GM12878 (cell line): ENCODE results near the gene CSRNP2. TPM values are rescaled to one million over a fixed set of nuclear protein-coding genes. Genes with fewer than 3 reads are reported as not detected.

ENCODE experiments used
- ATAC-seq: fragments of 200-7000 bp; cut with Tn5 transposase; 3 replicates; pipeline ENCODE4 v1.9.1; 2020; ENCODE audit warnings: mild to moderate bottlenecking, moderate library complexity
- BruUV-seq: library from RNA; stranded (reverse); fragments of 400-500 nt; replicated peaks from 2 replicates; lab custom pipeline; 2021; lab: Mats Ljungman, UMichigan
- CTCF ChIA-PET: fragments of 300-600 bp; sonication (Branson Sonifier 250); formaldehyde crosslinking; extraction: SDS; loops from one replicate; lab custom pipeline; 2021; ENCODE audit warnings: inconsistent platforms; lab: Yijun Ruan, JAX
- POLR2A ChIA-PET: fragments of 350-600 bp; formaldehyde crosslinking; extraction: SDS; loops from one replicate; lab custom pipeline; 2021; ENCODE audit warnings: inconsistent platforms; lab: Charles Lee
- RAD21 ChIA-PET: fragments of 300-600 bp; sonication (Branson Sonifier 250); formaldehyde crosslinking; loops from one replicate; lab custom pipeline; 2023; ENCODE audit warnings: antibody characterized with exemption; ENCODE audit not compliant: unreplicated experiment; lab: Charles Lee
- SMC1A ChIA-PET: fragments of 300-600 bp; sonication (Branson Sonifier 250); formaldehyde crosslinking; loops from one replicate; lab custom pipeline; 2023; ENCODE audit not compliant: unreplicated experiment, uncharacterized antibody; lab: Charles Lee
- DNase-seq: peaks from one replicate; pipeline ENCODE4 v3.0.0-alpha.2; 2011; ENCODE audit warnings: low read depth, low spot score
- FAIRE-seq: peaks from 3 replicates; lab custom pipeline; 2011; peaks lifted over from hg19 to GRCh38; lab: Jason Lieb, UNC
- H2AFZ ChIP-seq: 2 replicates; pipeline ENCODE4 v1.6.0; 2011; ENCODE audit warnings: low read depth, low read length, control low read depth; ENCODE audit not compliant: control insufficient read depth
- H3K27ac ChIP-seq: 2 replicates; pipeline ENCODE4 v1.5.1; 2011; ENCODE audit warnings: control low read depth; ENCODE audit not compliant: control insufficient read depth, insufficient read depth
- H3K27me3 ChIP-seq, 2 experiments: replicated peaks in 1 of 2; 2 replicates each; pipeline versions ENCODE4 v1.6.0 to v1.6.1; 2011; ENCODE audit warnings: low read length in 1 of 2; ENCODE audit not compliant: control insufficient read depth in 2 of 2, insufficient read depth in 2 of 2
- H3K36me3 ChIP-seq, 2 experiments: 2 replicates each; pipeline ENCODE4 v1.5.1; 2011; ENCODE audit warnings: low read length in 1 of 2; ENCODE audit not compliant: control insufficient read depth in 2 of 2, insufficient read depth in 2 of 2
- H3K4me1 ChIP-seq: 2 replicates; pipeline ENCODE4 v1.6.1; 2011; ENCODE audit warnings: mild to moderate bottlenecking, low read length, moderate library complexity, mixed read lengths; ENCODE audit not compliant: control insufficient read depth, insufficient read depth
- H3K4me2 ChIP-seq: 2 replicates; pipeline ENCODE4 v1.6.0; 2011; ENCODE audit warnings: control low read depth; ENCODE audit not compliant: control insufficient read depth, insufficient read depth
- H3K4me3 ChIP-seq: fragments of 200-600 bp; sonication (generic); 2 replicates; pipeline ENCODE4 v1.5.1; 2016
- H3K79me2 ChIP-seq: 2 replicates; pipeline ENCODE4 v1.6.0; 2011; ENCODE audit warnings: low read length; ENCODE audit not compliant: control insufficient read depth, insufficient read depth
- H3K9ac ChIP-seq: 2 replicates; pipeline ENCODE4 v1.8.0; 2011; ENCODE audit warnings: low read length, control low read depth, mixed read lengths; ENCODE audit not compliant: control insufficient read depth, insufficient read depth
- H3K9me3 ChIP-seq: replicated peaks from 3 replicates; pipeline ENCODE4 v1.5.1; 2011; ENCODE audit warnings: mild to moderate bottlenecking, low read length; ENCODE audit not compliant: control insufficient read depth, insufficient read depth
- H4K20me1 ChIP-seq: 2 replicates; pipeline ENCODE4 v1.6.0; 2011; ENCODE audit not compliant: control insufficient read depth, insufficient read depth
- CTCF ChIP-seq, 3 experiments: IDR thresholded peaks in 2 of 3; conservative IDR thresholded peaks in 1 of 3; 2 replicates each; pipeline ENCODE4 v1.5.1; 2011; ENCODE audit warnings: low read depth in 3 of 3, low read length in 3 of 3, mild to moderate bottlenecking in 3 of 3, control low read depth in 2 of 3, moderate library complexity in 2 of 3, inconsistent platforms in 1 of 3, mixed read lengths in 1 of 3; ENCODE audit not compliant: control insufficient read depth in 2 of 3, insufficient read depth in 1 of 3; ENCODE audit errors: extremely low read depth in 1 of 3
- EED ChIP-seq: sonication (generic); IDR thresholded peaks from 2 replicates; pipeline ENCODE4 v1.6.1; 2016; ENCODE audit warnings: antibody characterized with exemption, low read depth
- IKZF2 ChIP-seq, 2 experiments: fragments of 450-650 bp; IDR thresholded peaks; 2 replicates each; pipeline ENCODE4 v1.6.1; 2017; ENCODE audit warnings: mild to moderate bottlenecking in 2 of 2, moderate library complexity in 2 of 2
- RAD21 ChIP-seq: IDR thresholded peaks from 2 replicates; pipeline ENCODE4 v1.6.1; 2011; ENCODE audit warnings: mild to moderate bottlenecking, low read depth, low read length, moderate library complexity; ENCODE audit not compliant: insufficient read depth
- SMC3 ChIP-seq: IDR thresholded peaks from 2 replicates; pipeline ENCODE4 v1.6.1; 2011; ENCODE audit warnings: low read length, improper control_type of control experiment, borderline replicate concordance
- WGBS: methylation state at CpG from one replicate; pipeline ENCODE4 v1.1.6; 2016; ENCODE audit warnings: low lambda C conversion rate; ENCODE audit not compliant: insufficient replicate concordance, insufficient coverage; ENCODE audit errors: missing lambda C conversion rate; 5-methylcytosine and 5-hydroxymethylcytosine counted together
- in situ Hi-C: fragments of 300-500 bp; cut with MboI; formaldehyde crosslinking; loops from 9 replicates; pipeline ENCODE4 v1.14.3; 2018; ENCODE audit warnings: mixed read lengths
- intact Hi-C: fragments of 100-400 bp; cut with micrococcal nuclease; formaldehyde crosslinking; loops from one replicate; pipeline ENCODE4 v1.14.2; 2022; ENCODE audit not compliant: unreplicated experiment
- polyA plus RNA-seq, 11 experiments: library from polyadenylated mRNA; depleted of rRNA in 4 of 11; unstranded in 6 of 11; stranded (reverse) in 5 of 11; fragments of >200 nt; fragmentation: Nextera tagmentation in 4 of 11; fragmentation: Illumina TruSeq in 1 of 11; extraction: Ambion mirVana in 4 of 11; extraction: Trizol in 1 of 11; gene quantifications; 1 replicate in 1 of 11; 2 replicates in 10 of 11; pipeline versions ENCODE4 v1.2.1 to v1.2.3, GENCODE V29; 2011 to 2016; ENCODE audit warnings: inconsistent platforms in 2 of 11, missing spikeins in 2 of 11, low read depth in 1 of 11
- total RNA-seq, 4 experiments: library from RNA; depleted of rRNA in 3 of 4; stranded (reverse); fragments of >200 nt in 3 of 4; fragmentation: Illumina TruSeq in 1 of 4; extraction: Trizol in 1 of 4; gene quantifications; 2 replicates each; pipeline versions ENCODE4 v1.2.1 to v1.2.3, GENCODE V29; 2013 to 2021

The CSRNP2 gene
- total and polyA plus RNA-seq, 10 of the 15 experiments (the other 5 are each of a cell fraction or from before 2014, with no cell fraction given): 1.2 to 12.1 (median 6.3) TPM

GRCh38 chr12:51028126-51028812, 55.1 kb downstream of the CSRNP2 start:
- no peaks in the 10 kb centered on the region; a peak in 1 of 4 replicates for H3K27me3 ChIP-seq
- POLR2A ChIA-PET: no interaction called here
- TF ChIP-seq SMC3 (peak; percentile 40; the same call in 1 of the 2 replicates), EED (no peak), RAD21 (peak; percentile 62), IKZF2 (IDR thresholded peaks at IDR 0.05) (no peak), CTCF (IDR thresholded peaks at IDR 0.05 in 2 of 3, conservative IDR thresholded peaks at IDR 0.05 in 1 of 3; ENCODE audit: control insufficient read depth in 2 of 3, extremely low read depth in 1 of 3, insufficient read depth in 1 of 3, low read depth in 3 of 3, low read length in 3 of 3) (peak; percentile 31 to 63 (median 37); a peak in 4 of 6 replicates)
- no peak overlapping the region for H3K27ac ChIP-seq
- no peak overlapping the region for H3K9ac ChIP-seq
- CTCF ChIA-PET: interaction anchor here (0.6 to 5.1 kb wide), 22 partner anchors 10 to 321 kb away, joined by 3 to 61 read pairs (median 5); a partner anchor contains a TSS
- intact Hi-C loops (loop anchor here (5.0 kb wide), 3 partner anchors 101 to 261 kb away; a partner anchor contains a TSS), in situ Hi-C loops (no loop called here)
- H3K79me2 ChIP-seq: peaks cover 28% of the 10 kb centered on the region
- no peak overlapping the region for H3K4me2 ChIP-seq
- no peak overlapping the region for H2AFZ ChIP-seq
- no peaks in the 10 kb centered on the region for H4K20me1 ChIP-seq
- no peak for ATAC-seq
- 1% methylated on average over 9 of the region's 9 CpGs for WGBS
- RAD21 ChIA-PET: interaction anchor here (0.6 to 6.1 kb wide), 11 partner anchors 16 to 1559 kb away, joined by 3 to 43 read pairs (median 3); no protein-coding TSS in a partner anchor
- DNase-seq: no peak
- no peaks in the 10 kb centered on the region for H3K9me3 ChIP-seq
- peaks cover 11% of the 10 kb centered on the region; the same call in 1 of the 2 replicates for H3K4me1 ChIP-seq
- SMC1A ChIA-PET: interaction anchor here (0.6 to 3.4 kb wide), 17 partner anchors 19 to 507 kb away, joined by 3 to 31 read pairs (median 4); partner anchors contain the start of gene ATF1
- BruUV-seq: no TSS peak
- no peak for FAIRE-seq
- no peaks in the 10 kb centered on the region for H3K36me3 ChIP-seq
- H3K4me3 ChIP-seq: no peak overlapping the region
